Ascending aorta (tissue), 2 donors: ENCODE results near the gene APCDD1L. TPM values are rescaled to one million over a fixed set of nuclear protein-coding genes. Genes with fewer than 3 reads are reported as not detected.

Experiments
- DNase-seq, 2 donors: peaks; one replicate each; pipeline ENCODE4 v3.0.0-alpha.2; 2019; ENCODE audit warnings: low spot score in 2 of 2
- H3K27ac ChIP-seq, 2 donors: fragments of 200-600 bp; sonication (generic); one replicate each; pipeline ENCODE4 v1.5.1; 2016 to 2017; ENCODE audit warnings: mild to moderate bottlenecking in 1 of 2
- H3K27me3 ChIP-seq: fragments of 200-600 bp; sonication (generic); one replicate; pipeline ENCODE4 v1.5.1; 2017
- H3K36me3 ChIP-seq, 2 donors: fragments of 200-600 bp; sonication (generic); one replicate each; pipeline ENCODE4 v1.5.1; 2016
- H3K4me1 ChIP-seq, 2 donors: fragments of 200-600 bp; sonication (generic); one replicate each; pipeline ENCODE4 v1.5.1; 2016 to 2017; ENCODE audit warnings: mild to moderate bottlenecking in 1 of 2
- H3K4me3 ChIP-seq, 2 donors: fragments of 200-600 bp; sonication (generic); one replicate each; pipeline ENCODE4 v1.5.1; 2016 to 2017; ENCODE audit warnings: mild to moderate bottlenecking in 1 of 2
- H3K9me3 ChIP-seq, 2 donors: fragments of 200-600 bp; sonication (generic); one replicate each; pipeline ENCODE4 v1.5.1; 2016
- intact Hi-C: fragments of 100-400 bp; cut with DNase I; formaldehyde crosslinking; loops from one replicate; pipeline ENCODE4 v1.15.1; 2023
- total RNA-seq: library from RNA; depleted of rRNA; stranded (reverse); fragments of >200 nt; gene quantifications from one replicate; pipeline ENCODE4 v1.1.0, GENCODE V29; 2016
- TF ChIP-seq, protein P1 (sequence below), 3 experiments: fragments of 200-600 bp in 2 of 3; fragments of 450-650 bp in 1 of 3; sonication (generic) in 2 of 3; IDR thresholded peaks; one replicate each; pipeline ENCODE4 v1.5.1; 2016 to 2019; ENCODE audit warnings: antibody characterized with exemption in 3 of 3, mild to moderate bottlenecking in 1 of 3, moderate library complexity in 1 of 3

The APCDD1L gene
- total RNA-seq, 1 donor from 2014 or later = 2.1 TPM

DNA sequence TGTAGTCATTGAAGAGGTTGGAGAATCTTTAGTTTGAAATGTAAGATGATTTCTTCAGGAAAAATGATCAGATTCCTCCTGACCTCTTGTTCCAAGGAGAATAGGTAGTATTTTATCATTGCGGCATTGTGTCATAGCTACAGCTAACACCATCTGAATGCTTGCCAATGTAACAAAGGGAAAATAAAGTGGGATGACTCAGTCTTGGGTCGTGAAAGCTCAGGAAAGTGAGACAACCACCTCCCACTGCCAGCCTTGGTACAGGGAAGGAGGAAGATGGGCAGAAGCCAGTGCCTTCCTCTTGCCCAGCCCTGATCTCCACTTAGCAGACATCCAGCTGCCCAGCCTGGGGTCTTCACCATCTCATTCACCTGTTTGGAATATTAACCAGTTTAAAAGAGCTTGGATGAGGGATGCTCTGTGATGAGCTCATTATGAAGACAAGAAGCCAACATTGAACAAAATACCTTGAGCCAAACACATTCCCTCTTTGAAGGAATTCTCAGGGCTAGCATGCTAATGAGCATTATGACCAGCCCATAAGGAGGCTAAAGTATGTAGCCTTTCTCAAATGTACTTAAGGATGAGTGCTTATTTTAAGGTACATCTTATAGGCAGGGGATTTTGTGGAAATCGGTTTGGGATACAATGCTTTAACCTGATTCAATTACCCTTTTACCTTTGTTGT lies 40.0 kb upstream of the APCDD1L start:
- Histone ChIP-seq H3K4me1 (no peaks in the 10 kb centered on the region), H3K4me3 (no peak overlapping the region), H3K27me3 (no peaks in the 10 kb centered on the region), H3K9me3 (no peaks in the 10 kb centered on the region), H3K27ac (no peak overlapping the region), H3K36me3 (no peaks in the 10 kb centered on the region)
- TF ChIP-seq, protein P1, sequence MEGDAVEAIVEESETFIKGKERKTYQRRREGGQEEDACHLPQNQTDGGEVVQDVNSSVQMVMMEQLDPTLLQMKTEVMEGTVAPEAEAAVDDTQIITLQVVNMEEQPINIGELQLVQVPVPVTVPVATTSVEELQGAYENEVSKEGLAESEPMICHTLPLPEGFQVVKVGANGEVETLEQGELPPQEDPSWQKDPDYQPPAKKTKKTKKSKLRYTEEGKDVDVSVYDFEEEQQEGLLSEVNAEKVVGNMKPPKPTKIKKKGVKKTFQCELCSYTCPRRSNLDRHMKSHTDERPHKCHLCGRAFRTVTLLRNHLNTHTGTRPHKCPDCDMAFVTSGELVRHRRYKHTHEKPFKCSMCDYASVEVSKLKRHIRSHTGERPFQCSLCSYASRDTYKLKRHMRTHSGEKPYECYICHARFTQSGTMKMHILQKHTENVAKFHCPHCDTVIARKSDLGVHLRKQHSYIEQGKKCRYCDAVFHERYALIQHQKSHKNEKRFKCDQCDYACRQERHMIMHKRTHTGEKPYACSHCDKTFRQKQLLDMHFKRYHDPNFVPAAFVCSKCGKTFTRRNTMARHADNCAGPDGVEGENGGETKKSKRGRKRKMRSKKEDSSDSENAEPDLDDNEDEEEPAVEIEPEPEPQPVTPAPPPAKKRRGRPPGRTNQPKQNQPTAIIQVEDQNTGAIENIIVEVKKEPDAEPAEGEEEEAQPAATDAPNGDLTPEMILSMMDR (IDR thresholded peaks at IDR 0.05) = no peak
- intact Hi-C loops = no loop called here
- DNase-seq = peak in 1 of 2 donors; percentile 27

DNA sequence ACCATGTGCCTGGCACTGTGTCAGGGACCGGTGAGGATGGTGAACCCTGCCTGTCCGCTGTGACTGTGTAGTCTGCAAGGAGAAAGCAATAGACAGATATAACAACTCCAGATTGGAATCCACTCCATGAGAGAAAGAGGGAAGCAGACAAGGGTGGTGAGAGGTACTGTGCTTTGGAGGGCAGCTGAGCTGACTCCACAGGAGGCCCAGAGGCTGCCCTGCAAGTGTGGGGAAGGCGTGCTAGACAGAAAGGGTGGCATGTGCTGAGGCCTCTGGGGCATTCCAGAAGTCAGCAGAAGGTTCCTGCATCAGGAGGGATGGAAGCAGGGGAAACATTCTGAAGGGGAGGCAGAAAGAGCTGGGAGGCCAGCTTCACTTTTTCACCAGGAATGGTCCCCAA lies 39.3 kb upstream of the APCDD1L start:
- intact Hi-C loops = no loop called here
- Histone ChIP-seq H3K36me3 (no peaks in the 10 kb centered on the region), H3K4me1 (no peaks in the 10 kb centered on the region), H3K4me3 (no peak overlapping the region), H3K27ac (no peak overlapping the region), H3K9me3 (no peaks in the 10 kb centered on the region), H3K27me3 (no peaks in the 10 kb centered on the region)
- TF ChIP-seq, protein P1 (IDR thresholded peaks at IDR 0.05) = no peak
- peak in 1 of 2 donors; percentile 50 for DNase-seq

DNA sequence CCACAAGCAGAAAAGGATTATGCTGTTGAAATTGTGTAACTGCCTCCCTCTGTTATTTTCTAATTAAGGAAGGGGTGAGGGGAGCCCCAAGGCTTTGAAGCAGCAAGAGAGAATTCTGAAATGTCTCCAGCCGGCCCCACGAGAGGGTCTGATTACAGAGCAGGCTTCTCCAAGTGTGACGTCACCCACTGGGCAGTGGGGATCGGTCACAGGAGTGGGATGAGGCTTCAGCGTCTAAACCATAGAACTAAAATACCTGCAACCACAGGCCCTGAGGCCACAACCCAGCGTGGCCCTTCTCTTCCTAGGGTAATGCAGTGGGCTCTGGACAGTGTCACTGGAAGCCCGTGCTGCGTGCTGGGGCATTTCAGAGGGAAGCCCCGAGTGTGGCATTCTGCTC lies 38.6 kb upstream of the APCDD1L start:
- Histone ChIP-seq H3K4me3 (no peak overlapping the region), H3K4me1 (no peaks in the 10 kb centered on the region), H3K9me3 (no peaks in the 10 kb centered on the region), H3K36me3 (no peaks in the 10 kb centered on the region), H3K27ac (no peak overlapping the region), H3K27me3 (no peaks in the 10 kb centered on the region)
- DNase-seq = peak in 1 of 2 donors; percentile 61
- intact Hi-C loops = no loop called here
- TF ChIP-seq, protein P1 (IDR thresholded peaks at IDR 0.05) = no peak

DNA sequence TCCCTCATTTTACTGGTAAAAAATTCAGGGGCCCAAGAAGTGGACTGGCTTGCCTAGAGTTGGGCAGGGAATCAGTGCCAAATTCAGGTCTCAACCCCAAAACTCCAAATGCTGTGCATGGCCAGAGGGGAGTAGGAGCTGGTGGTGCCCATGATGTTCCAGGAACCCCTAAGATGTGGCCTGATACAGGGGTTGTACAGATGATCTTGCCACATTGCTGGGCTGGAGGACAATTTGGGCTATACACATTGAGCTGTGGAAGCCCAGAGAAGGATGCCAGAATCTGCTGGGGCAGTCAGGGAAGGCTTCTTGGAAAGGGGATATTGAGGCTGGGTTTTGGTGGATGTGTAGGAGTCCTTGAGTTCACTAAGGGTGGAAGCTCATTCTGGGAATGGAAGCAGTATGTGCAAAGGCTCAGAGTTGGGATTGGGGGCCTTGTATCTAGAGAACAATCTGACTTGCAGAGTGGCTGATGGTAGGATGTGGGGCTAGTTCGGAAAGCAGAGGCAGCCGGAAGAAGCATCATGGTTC lies 38.0 kb upstream of the APCDD1L start:
- Histone ChIP-seq H3K4me1 (no peaks in the 10 kb centered on the region), H3K4me3 (no peak overlapping the region), H3K27me3 (no peaks in the 10 kb centered on the region), H3K27ac (no peak overlapping the region), H3K36me3 (no peaks in the 10 kb centered on the region), H3K9me3 (no peaks in the 10 kb centered on the region)
- TF ChIP-seq, protein P1 (IDR thresholded peaks at IDR 0.05) = no peak
- intact Hi-C loops = no loop called here
- DNase-seq = peak in 1 of 2 donors; percentile 47

DNA sequence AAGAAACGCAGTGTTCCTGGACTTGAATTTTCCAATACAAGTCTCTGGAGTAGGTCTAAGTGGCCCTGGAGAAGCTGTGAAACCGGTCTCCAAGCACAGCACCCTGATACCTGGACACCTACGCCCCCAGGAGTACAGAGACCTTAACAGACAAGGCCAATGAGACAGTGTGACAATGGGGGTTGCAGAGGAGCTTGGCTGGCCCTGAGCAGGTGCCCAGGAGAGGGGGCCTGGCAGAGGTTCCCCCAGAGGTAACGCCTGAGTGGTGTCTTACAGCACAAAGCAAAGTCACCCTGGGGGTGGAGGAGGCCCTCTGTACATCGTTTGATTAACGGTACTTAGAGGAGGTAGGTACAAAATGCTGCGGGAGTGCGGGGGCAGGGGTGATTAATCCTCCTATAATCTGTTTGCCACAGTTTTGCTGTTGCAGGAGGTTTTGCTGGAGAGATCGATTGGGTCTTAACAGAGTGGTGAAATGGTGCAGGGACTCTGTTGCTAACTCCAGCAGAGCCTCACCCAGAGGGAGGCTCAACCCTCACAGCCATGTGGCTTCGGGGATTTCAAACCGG lies 37.3 kb upstream of the APCDD1L start:
- no peak overlapping the region for H3K4me3 ChIP-seq
- H3K4me1 ChIP-seq = no peaks in the 10 kb centered on the region
- no peaks in the 10 kb centered on the region for H3K36me3 ChIP-seq
- H3K27ac ChIP-seq = no peak overlapping the region
- no peaks in the 10 kb centered on the region for H3K27me3 ChIP-seq
- intact Hi-C loops = no loop called here
- H3K9me3 ChIP-seq = no peaks in the 10 kb centered on the region
- DNase-seq = no peak
- TF ChIP-seq, protein P1 (IDR thresholded peaks at IDR 0.05) = no peak
